Tracheal epithelial cell (primary cell): Measurements from ENCODE around the gene NUBP2. TPM values are rescaled to one million over a fixed set of nuclear protein-coding genes. Genes with fewer than 3 reads are reported as not detected.

Experiments
- total RNA-seq: library from RNA; depleted of rRNA; stranded (reverse); fragments of >200 nt; gene quantifications from 2 replicates; pipeline ENCODE4 v1.2.1, GENCODE V29; 2014

NUBP2 gene
- total RNA-seq = 82.7 and 111 TPM in 2 replicates

GRCh38 chr16:1782408-1783264 is at the start of gene NUBP2, which contains the start of gene SPSB3:
NUBP2 (plus strand) TSS chr16:1782960; CDS start chr16:1783021, 61 bp downstream.
SPSB3 (minus strand) TSS chr16:1782571; CDS start chr16:1781483, 1,088 bp downstream.

GRCh38 chr16:1771188-1771863 is 11.4 kb upstream of the NUBP2 start, which contains the start of gene NME3:
NME3 (minus strand) TSS chr16:1771543; CDS start chr16:1771534, 9 bp downstream.

GRCh38 chr16:1772362-1772907 is 10.3 kb upstream of the NUBP2 start, which contains the start of gene EME2:
EME2 (plus strand) TSS chr16:1772810; CDS start chr16:1773228, 418 bp downstream.

GRCh38 chr16:1772908-1773702 is 9.7 kb upstream of the NUBP2 start, which contains the start of gene MRPS34:
MRPS34 (minus strand) TSS chr16:1773134; CDS start chr16:1773119, 15 bp downstream.

GRCh38 chr16:1793578-1794220 is 10.9 kb downstream of the NUBP2 start, which contains the start of gene IGFALS:
IGFALS (minus strand) TSS chr16:1793705; CDS start chr16:1793652, 53 bp downstream.

GRCh38 chr16:1826691-1827573 is 44.2 kb downstream of the NUBP2 start, which contains the start of the genes FAHD1 and HAGH:
FAHD1 (plus strand) TSS chr16:1827206; CDS start chr16:1827239, 33 bp downstream.
HAGH (minus strand) TSS chr16:1826825; CDS start chr16:1826787, 38 bp downstream.

Other genes starting within 250 kb of the NUBP2 start
- gene TMEM204, start 249.3 kb upstream of the NUBP2 start, total RNA-seq = under 0.01 and 0.72 TPM in 2 replicates
- gene IFT140, start 170.9 kb upstream of the NUBP2 start, total RNA-seq = 13.9 and 17.8 TPM in 2 replicates
- gene CRAMP1, start 170.6 kb upstream of the NUBP2 start, total RNA-seq = 4.0 and 6.5 TPM in 2 replicates
- 75.2 and 122 TPM in 2 replicates for gene JPT2, start 104.7 kb upstream of the NUBP2 start, total RNA-seq
- gene MAPK8IP3, start 76.8 kb upstream of the NUBP2 start, total RNA-seq = 20.0 and 22.2 TPM in 2 replicates
- 114 and 146 TPM in 2 replicates for gene NME3, start 11.4 kb upstream of the NUBP2 start, total RNA-seq
- 2.8 and 17.8 TPM in 2 replicates for gene EME2, start 10.2 kb upstream of the NUBP2 start, total RNA-seq
- gene MRPS34, start 9.8 kb upstream of the NUBP2 start, total RNA-seq = 91.8 and 93.1 TPM in 2 replicates
- 54.2 and 59.3 TPM in 2 replicates for gene SPSB3, start 389 bp upstream of the NUBP2 start, total RNA-seq
- gene IGFALS, start 10.7 kb downstream of the NUBP2 start, total RNA-seq = under 0.01 TPM in 1 of 2 replicates, not detected in the other
- gene HAGH, start 43.9 kb downstream of the NUBP2 start, total RNA-seq = 68.2 and 75.2 TPM in 2 replicates
- gene FAHD1, start 44.2 kb downstream of the NUBP2 start, total RNA-seq = 56.5 and 106 TPM in 2 replicates
- 0.24 TPM in 1 of 2 replicates, not detected in the other for gene MEIOB, start 89.2 kb downstream of the NUBP2 start, total RNA-seq
- gene HS3ST6, start 135.5 kb downstream of the NUBP2 start, total RNA-seq = 0.24 TPM in 1 of 2 replicates, not detected in the other
- 0.85 and 1.9 TPM in 2 replicates for gene MSRB1, start 160.2 kb downstream of the NUBP2 start, total RNA-seq
- gene RPL3L, start 171.7 kb downstream of the NUBP2 start, total RNA-seq = 0.24 TPM in 1 of 2 replicates, not detected in the other
- gene NDUFB10, start 176.6 kb downstream of the NUBP2 start, total RNA-seq = 114 and 124 TPM in 2 replicates
- 2,434 and 3,731 TPM in 2 replicates for gene RPS2, start 181.9 kb downstream of the NUBP2 start, total RNA-seq
- gene RNF151, start 183.9 kb downstream of the NUBP2 start, total RNA-seq = 0.85 TPM in 1 of 2 replicates, not detected in the other
- 65.9 and 82.9 TPM in 2 replicates for gene TBL3, start 189.1 kb downstream of the NUBP2 start, total RNA-seq
- gene NOXO1, start 198.5 kb downstream of the NUBP2 start, total RNA-seq = 1.2 and 2.6 TPM in 2 replicates
- 8.9 and 24.9 TPM in 2 replicates for gene GFER, start 201.2 kb downstream of the NUBP2 start, total RNA-seq
- gene SYNGR3, start 207.0 kb downstream of the NUBP2 start, total RNA-seq = 4.7 and 4.8 TPM in 2 replicates
- gene ZNF598, start 226.9 kb downstream of the NUBP2 start, total RNA-seq = 28.0 and 31.8 TPM in 2 replicates
- gene NPW, start 236.8 kb downstream of the NUBP2 start, total RNA-seq = under 0.01 and 1.4 TPM in 2 replicates
- gene NHERF2, start 243.9 kb downstream of the NUBP2 start, total RNA-seq = 12.8 and 17.1 TPM in 2 replicates